Medulla oblongata (tissue), 1 donor: ENCODE results near the gene DTL.

Source experiments
- DNase-seq: peaks from one replicate; pipeline ENCODE4 v3.0.0-alpha.2; 2015; ENCODE audit errors: extremely low spot score

Gene DTL

DNA sequence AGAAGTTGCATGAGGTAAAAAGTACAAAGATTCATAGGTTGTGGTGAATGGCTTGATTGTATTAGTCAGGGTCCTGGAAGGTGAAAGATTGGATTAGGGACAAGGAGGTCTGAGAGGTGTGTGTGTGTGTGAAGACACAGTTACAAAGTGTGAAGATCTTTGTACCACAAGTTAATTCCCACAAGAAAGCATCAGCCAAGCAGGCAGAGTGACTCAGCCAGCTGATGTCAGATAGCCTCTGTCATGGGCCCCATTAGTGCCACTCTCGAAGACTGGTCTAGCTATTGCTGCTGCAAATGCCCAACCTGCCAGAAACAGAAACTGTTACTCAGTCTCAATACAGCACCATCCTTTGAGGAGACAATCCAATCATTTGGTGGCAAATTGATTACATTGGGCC, 96.5 kb downstream of the DTL start:
- no peak for DNase-seq

GRCh38 chr1:212133319-212133718, 97.8 kb downstream of the DTL start:
- no peak for DNase-seq

- DNase-seq, result no peak
These were observed 99.6 kb downstream of the DTL start for GRCh38 chr1:212135166-212135565.

DNA sequence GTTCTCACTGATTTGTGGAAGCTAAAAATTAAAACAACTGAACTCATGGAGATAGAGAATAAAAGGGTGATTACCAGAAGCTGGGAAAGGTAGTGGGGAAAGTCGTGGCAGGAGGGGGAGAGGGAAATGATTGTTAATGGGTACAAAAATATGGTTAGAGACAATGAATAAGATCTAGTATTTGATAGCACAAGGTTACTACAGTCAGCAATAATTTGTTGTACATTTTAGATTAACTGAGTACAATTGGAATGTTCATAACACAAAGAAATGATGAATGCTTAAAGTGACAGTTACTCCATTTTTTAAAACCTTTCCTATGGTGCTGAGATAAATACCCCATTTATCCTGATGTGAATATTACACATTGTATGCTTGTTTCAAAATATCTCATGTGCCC, 102.3 kb downstream of the DTL start:
- no peak for DNase-seq

- DNase-seq, result no peak
These were observed 102.9 kb downstream of the DTL start for GRCh38 chr1:212138457-212138856.

GRCh38 chr1:212139526-212140135, 104.1 kb downstream of the DTL start:
- DNase-seq, result no peak

DNA sequence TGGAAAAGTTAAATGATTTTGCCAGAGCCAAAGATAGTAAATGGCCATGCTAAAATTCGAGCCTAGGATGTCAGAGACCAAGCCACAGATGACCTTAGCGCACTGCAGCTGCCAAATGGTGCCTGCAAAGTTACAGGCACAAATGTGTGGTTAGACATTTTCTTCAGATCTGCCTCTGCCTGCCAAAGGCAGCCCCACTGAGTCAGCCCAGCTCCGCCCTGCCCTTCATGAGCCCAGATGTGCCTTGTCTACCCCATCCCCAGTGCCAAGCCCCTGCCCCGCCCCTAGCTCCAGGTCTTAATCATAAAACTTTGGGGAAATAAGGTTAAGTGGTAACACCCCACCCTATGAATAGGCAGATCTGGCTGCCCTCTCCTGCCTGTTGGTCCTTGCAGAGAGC, 105.9 kb downstream of the DTL start:
- no peak for DNase-seq

GRCh38 chr1:212142883-212143530, 107.5 kb downstream of the DTL start:
- DNase-seq, result no peak

GRCh38 chr1:212147581-212148033, 112.1 kb downstream of the DTL start:
- no peak for DNase-seq

- no peak for DNase-seq
These were observed 114.0 kb downstream of the DTL start for GRCh38 chr1:212149566-212149965.

GRCh38 chr1:212152308-212152693, 116.8 kb downstream of the DTL start:
- DNase-seq, result peak; percentile 22

GRCh38 chr1:212152869-212153268, 117.3 kb downstream of the DTL start:
- no peak for DNase-seq

GRCh38 chr1:212153635-212154034, 118.1 kb downstream of the DTL start:
- no peak for DNase-seq
